ENCODE results near the gene BORA.

DNA sequence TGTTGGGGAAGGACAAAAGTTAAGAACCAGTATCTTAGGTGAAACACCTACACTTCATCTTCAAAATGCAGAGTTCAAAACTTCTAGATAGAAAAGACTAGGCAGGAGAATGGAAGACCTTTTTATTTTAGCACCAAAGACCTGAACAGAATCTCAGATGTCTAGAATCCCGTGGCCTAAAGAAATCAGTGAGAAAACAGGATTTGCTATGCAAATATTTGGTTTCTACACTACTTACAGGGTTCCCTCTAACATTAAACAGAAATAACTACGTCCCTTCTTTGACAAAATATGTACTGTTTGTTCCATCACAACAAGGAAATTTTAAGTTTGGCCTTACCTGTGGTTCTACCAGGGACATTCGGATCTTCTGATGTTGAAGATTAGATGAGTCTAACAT, 32.5 kb downstream of the BORA start:
- TF ChIP-seq ZFP30 (CRISPR knock-in tag; IDR thresholded peaks at IDR 0.05) = no peak
- no peak for TF ChIP-seq ARNTL (CRISPR knock-in tag; IDR thresholded peaks at IDR 0.05; ENCODE audit: borderline replicate concordance, low read depth)
- no peak for TF ChIP-seq GLIS3 (CRISPR knock-in tag; IDR thresholded peaks at IDR 0.05)

All from SK-N-SH treated with all-trans-retinoic acid at 6 μM for 48 hours (cell line).